GM18517 (cell line): ENCODE measurements around the gene IGFBP1.

Experiments
- ATAC-seq: cut with Tn5 transposase; IDR thresholded peaks from one replicate; pipeline ENCODE4 v1.9.1; 2021; ENCODE audit warnings: mild to moderate bottlenecking, moderate library complexity; ENCODE audit not compliant: unreplicated experiment

Gene IGFBP1

DNA sequence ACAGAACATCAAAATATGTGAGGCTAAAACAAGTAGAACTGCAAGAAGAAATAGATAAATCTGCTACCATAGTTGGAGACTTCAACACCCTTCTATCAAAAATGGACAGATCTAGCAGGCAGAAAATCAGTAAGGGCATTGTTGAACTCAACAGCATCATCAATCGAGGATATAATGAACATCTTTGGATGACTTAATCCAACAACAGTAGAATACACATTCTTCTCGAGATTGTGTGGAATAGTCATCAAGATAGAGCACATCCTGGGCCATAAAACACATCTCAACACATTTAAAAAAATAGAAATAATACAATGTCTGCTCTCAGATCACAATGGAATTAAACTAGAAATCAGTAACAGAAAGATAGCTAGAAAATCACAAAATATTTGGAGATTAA, 9.9 kb downstream of the IGFBP1 start:
- ATAC-seq = no peak

DNA sequence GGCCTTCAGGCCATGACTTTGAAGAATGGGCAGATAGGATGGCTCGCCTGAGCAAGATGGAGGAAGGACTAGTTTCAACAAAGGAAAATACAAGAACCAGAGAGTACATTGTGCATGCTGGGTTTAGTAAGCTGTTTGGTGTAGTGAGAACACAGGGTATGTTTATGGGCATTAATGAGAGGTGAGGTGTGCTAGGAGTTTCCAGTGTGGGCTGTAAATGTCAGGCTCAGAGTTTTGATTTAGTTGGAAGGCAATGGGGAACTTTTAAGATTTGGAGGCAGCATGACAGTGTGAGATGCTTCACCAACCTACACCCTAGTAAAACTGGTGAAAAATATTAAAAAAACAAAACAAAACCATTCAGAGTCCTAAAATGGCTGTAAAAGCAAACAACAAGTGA, 13.3 kb downstream of the IGFBP1 start:
- ATAC-seq = no peak

DNA sequence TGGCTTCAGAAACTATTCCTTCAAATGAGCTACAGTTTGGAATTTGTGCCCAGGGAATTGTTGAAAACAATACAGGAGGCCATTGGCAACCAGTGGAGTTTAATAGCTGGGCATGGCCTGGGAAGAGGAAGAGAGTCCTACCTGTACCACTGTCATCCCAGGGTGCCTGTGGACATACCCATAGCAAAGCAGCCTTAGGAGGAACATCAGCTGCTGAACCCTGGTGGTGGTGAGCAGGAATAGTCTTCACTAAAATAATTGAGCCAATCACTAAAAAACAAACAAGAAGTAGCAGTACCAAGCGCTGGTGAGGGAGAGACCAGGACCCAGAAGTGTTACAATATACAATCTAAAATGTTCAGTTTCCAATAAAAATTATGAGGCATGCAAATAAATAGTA, 14.5 kb downstream of the IGFBP1 start:
- ATAC-seq = no peak

- no peak for ATAC-seq
Measured at GRCh38 chr7:45909561-45909960, 21.3 kb downstream of the IGFBP1 start.

DNA sequence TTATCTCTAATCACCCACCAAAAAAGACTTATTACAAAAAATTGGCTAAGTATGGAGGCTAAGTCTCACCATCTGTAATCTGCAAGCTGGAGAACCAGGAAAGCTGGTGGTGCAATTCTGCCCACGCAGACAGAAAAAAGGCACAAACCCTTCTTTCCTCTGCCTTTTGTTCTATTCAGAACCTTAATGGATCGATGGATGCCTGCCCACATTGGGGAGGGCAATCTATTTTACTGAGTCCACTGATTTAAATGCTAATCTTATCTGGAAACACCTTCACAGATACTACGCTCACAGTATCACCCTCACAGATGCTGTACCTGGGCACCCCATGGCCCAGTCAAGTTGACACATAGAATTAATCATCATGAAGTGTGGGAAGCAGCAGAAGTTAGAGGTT, 22.6 kb downstream of the IGFBP1 start:
- no peak for ATAC-seq

DNA sequence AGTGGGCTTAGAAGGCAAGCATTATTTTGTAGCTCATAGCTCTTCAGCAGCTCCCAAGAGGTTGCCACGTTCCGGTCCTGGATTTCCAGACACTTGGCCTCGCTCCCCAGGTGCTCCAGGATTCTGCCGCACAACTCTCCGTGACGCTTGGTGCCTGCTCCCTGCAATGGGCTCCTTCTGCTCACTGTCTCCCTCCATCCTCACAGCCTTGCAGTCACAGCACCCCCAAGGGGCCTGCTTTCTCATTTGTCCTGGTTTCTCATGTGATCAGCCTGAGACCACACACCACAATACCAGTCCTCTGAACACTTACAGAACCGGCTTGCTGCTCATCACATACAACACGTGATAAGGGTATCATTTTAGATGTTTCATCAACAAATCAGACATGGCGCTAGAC, 23.0 kb downstream of the IGFBP1 start:
- ATAC-seq = no peak

- ATAC-seq = no peak
Measured at GRCh38 chr7:45912972-45913371, 24.7 kb downstream of the IGFBP1 start.

- no peak for ATAC-seq
Measured at GRCh38 chr7:45914911-45915310, 26.6 kb downstream of the IGFBP1 start.

DNA sequence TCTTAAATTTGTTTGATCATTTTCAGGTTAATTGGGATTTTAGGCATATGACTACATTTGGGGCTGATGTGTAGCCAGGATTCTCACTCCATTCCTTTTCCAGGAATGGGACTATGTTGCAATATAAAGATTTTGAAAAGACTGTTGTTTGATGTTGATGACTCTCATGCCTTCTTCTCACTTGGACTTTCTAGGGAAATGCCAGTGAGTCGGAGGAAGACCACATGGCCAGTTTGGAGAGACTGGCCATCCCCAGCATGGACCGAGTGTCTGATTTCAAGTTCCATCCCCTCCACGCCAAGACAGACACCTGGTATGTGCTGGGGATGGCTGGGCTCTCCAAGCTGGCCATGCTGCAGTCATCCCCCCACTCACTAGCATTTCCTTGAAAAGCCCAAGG, 27.3 kb downstream of the IGFBP1 start:
- ATAC-seq = no peak

DNA sequence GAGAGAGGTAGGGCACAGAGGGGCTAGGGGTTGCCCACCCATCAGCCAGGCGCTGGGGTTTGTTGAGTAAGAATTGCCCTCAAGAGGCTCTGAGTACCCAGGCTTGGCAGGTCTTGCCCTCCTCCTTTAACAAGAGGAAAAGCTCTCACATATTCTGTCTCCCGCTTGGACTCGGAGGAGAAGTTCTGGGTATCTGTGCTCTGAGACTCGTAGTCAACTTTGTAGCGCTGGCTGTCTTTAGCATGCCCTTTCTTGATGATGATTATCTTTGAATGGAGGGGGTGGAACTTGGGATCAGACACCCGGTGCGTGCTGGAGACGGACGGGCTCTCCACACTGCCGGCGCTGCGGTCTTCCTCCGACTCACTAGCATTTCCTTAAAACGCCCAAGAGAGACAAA, 28.8 kb downstream of the IGFBP1 start:
- no peak for ATAC-seq

DNA sequence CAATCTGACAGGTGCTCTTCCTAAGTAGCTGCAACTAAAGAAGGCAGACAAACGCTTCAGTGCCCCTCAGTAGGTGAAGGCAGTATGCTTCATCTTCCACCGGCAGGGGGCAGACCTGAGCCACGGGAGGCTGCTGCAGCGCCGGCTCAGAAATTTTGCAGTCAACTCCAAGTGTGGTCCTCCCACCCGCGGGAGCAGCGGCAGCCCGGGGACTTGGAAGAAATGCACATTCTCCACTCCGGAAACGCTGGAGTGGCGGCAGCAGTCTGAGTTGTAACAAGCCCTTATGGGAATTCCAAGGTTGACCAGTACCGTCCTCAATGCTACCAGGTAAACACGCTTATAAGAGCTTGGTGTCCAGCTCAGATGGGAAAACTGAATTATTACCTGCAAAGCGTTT, 29.4 kb downstream of the IGFBP1 start:
- peak; percentile 64 for ATAC-seq

DNA sequence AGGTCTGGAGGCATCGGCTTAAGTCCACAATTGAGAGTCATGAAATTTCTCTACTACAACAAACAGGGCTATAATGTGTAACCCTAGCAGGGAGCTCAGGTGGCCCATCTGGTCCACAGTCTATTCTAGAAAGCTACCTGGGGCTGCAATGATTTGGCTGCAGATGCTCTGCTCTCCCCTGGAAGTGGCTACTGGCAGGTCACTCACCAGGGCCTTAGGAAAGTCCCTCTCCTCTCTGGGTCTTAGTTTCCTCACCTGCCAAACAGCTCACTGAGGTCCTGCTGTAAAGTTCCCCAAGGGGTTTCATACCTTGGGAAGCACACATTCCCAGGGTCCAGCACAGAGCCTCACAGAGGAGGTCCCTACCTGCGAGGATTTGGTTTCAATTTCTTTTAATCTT, 30.3 kb downstream of the IGFBP1 start:
- no peak for ATAC-seq

DNA sequence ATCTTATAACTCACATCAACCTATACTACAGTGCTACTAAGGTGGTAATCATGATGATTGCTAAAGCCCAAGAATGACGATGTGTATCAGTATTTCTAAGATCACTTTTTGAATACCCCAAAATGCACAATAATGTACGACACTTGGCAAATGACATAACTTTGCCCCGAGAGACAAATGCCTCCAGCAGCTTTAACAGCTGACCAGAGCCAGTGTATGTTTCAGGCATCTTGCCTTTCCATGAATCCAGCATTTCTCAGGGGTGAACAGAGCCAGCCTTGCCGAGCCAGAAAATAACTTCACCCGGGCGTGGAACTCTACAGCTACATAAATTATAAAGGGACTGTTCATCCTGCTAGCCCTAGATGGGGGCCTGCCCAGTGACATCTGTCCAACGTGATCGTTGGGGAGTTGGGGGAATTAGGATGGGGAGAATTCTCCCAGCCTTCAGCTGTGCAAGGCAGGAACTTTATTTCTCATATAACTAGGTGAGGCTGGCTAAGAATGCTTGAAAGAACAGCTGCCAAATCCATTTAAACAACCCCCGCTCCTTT, 31.0 kb downstream of the IGFBP1 start:
- ATAC-seq = no peak

GRCh38 chr7:45919993-45920459, 31.7 kb downstream of the IGFBP1 start:
- ATAC-seq = no peak

DNA sequence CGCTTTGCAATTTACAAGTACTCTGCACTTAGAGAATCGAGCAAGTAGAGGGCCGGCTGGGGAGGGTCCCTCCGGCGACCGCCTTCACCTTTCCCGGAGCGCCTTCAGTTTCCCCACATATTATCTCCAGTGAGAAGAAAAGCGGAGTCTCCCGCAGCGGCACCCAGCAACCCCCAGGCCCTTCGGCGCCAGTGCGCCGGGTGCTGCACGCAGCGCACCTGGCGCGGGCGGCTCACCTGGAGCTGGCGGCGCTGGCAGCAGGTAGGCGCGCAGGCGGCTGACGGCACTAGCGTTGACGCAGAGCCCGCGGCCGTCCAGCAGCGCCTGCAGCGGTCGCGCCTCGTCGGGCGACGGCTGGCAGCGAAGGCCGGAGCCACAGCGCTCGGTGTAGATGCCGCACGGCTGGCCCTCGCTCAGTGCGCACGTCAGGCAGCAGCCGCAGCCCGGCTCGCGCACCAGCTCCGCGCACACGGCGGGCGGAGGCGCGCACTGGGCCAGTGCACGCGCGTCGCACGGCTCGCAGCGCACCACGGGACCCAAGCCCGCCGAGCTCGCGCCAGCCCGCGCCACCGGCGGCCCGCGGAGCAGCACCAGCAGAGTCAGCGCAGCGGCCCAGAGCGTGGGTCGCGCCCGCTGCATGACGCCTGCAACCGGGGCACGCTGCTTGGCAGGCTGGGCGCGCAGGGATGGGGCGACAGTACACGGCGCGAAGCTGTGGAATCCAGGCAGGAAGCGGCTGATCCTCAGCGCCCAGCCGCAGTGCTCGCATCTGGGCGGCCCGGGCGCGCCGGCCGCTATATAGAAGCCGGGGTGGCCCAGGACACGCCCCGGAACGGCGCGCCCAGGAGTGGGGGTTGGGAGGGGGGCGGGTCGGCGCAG, 32.5 kb downstream of the IGFBP1 start, which contains the start of gene IGFBP3:
Gene IGFBP3, minus strand, starts transcription at position 771 of the 879 bp plus-strand sequence. Its CDS starts 132 bp downstream, at position 639.
- ATAC-seq = no peak

DNA sequence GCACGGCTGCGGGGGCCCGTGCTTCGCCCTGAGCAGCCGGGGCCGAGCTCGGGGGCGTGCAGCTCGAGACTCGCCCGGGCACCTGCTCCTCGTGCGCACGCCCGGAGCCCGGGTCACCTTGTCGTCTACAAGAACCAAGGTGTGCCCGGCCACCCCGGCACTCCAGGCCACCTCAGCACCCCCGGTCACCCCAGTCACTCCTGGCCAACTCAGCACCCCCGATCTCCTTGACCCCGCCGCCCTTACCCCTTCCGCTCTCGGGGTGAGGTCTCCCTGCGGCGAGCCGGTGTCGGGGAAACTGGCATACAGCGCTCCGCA, 33.1 kb downstream of the IGFBP1 start:
- no peak for ATAC-seq

DNA sequence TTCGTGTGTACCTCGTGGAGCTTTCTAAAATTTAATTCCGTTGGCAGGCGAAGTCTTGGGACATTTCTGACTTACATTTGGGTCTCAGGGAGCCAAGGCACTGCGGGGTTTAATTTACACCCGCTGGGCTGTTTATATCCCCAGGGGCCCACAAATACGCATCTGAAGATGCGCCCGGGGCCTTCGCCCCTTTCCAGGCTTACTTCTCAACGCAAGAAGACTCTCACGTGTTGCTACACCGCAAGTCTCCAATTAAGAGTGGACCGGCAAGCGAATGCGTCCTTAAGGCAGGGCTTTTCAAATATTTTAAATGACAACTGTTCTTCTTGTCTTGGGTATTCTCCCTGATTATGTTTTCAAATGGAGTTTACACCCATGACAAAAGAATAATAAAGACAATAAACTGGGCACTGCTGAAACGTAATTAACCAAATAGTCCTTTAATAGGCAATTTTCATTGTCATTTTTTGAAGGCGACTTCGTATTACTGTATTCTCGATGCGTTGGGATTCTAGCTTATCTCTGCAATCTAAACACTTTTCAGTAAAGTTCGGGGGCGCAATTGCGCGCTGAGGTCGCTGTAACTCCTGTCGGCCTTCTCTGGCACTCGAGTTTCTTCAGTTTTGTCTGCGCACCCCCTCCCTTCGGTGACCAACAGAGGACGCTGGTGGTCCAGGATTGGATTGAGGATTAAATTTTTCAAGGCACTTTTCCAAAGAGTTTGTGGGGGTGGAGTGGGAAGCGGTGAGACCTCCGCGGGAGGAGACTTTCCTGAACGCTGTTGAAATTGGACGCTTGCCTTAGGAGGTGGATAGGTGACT, 33.6 kb downstream of the IGFBP1 start:
- no peak for ATAC-seq

DNA sequence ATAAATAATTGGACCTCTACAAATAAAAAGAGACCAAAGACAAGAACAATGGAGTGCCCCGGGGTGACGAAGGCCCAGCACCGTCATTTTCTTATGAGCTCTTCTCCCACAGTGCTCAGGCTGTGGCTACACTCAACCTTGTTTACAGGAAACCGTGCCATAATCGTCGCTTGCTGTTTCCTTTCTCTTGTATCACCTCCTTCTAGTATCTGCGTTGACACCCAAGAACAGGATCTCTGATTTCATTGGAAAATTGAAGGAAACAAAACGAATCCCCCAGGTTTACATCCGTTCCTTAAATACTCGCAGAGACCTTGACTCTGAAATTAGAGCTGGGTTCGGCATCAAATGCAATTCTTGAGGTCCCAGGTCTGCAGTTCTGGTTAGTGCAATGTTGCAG, 34.5 kb downstream of the IGFBP1 start:
- ATAC-seq = no peak

DNA sequence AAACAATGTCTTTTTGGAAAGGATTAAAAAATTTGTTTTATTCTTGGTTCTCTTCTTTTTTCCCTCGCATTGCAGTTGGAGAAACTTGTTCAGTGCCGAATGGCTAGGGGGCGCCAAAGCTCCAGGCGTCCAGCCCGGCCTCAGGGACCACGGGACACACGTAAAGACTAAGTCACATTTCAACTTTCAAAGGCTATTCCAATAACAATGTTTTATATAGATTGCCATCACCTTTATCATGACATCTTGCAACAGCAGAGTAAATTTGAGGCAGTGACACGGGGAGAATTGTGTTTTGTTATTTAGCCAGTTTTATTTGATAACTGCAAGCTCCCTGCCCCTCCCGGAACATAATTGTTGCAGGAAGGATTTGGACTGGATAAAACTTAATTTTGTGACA, 35.0 kb downstream of the IGFBP1 start:
- ATAC-seq = no peak

- ATAC-seq = no peak
Measured at GRCh38 chr7:45923818-45924217, 35.5 kb downstream of the IGFBP1 start.

DNA sequence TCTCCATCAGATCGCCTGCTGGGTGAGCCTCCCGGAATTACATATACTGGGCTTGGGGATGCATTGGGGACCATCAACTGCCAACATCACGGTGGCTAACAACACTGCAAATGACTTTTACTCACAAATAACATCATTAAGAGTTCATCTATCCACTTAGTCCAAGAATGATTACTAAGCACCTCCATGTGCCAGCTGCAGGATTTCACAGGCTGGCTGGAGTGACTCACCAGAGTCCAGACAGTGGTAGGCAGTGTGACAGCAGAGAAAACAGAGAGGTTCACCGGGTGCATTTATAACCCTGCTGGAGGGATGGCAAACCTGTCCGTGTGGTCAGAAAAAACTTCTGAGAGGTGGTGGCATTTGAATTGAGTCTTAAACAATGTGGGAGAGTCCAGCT, 36.0 kb downstream of the IGFBP1 start:
- no peak for ATAC-seq

DNA sequence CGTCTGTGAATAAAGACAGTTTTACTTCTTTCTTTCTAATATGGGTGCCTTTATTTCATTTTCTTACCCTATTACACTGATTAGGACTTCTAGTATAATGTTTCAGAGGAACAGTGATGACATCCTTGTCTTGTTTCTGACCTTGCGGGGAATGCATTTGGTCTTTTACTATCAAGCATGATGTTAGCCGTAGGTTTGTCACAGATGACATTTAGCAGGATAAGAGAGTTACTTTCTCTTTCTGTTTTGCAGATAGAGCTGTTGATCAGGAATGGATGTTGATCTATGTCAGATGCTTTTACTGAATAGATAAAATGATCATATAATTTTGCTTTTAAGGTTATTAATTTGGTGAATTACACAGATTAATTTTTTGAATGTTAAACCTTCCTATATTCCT, 39.4 kb downstream of the IGFBP1 start:
- ATAC-seq = no peak
